ENCODE results near the gene GNG12. TPM values are rescaled to one million over a fixed set of nuclear protein-coding genes. Genes with fewer than 3 reads are reported as not detected.

Gene GNG12
- total RNA-seq, 1 donor from 2014 or later = 71.5 TPM

GRCh38 chr1:67735806-67736627 is 97.2 kb downstream of the GNG12 start:
- peaks cover 57% of the 10 kb centered on the region for H3K4me1 ChIP-seq
- peak overlapping the region; percentile 65 for H3K27ac ChIP-seq
- no peaks in the 10 kb centered on the region for H3K27me3 ChIP-seq
- intact Hi-C loops (cut with DNase I) = no loop called here
- peak in 1 of 2 donors; percentile 94 for DNase-seq (ENCODE audit: extremely low spot score in 2 of 2)
- TF ChIP-seq POLR2AphosphoS5 (IDR thresholded peaks at IDR 0.05; ENCODE audit: insufficient read depth in 1 of 2, low read depth in 1 of 2) = peak; percentile 52 to 68
- TF ChIP-seq, protein P1, sequence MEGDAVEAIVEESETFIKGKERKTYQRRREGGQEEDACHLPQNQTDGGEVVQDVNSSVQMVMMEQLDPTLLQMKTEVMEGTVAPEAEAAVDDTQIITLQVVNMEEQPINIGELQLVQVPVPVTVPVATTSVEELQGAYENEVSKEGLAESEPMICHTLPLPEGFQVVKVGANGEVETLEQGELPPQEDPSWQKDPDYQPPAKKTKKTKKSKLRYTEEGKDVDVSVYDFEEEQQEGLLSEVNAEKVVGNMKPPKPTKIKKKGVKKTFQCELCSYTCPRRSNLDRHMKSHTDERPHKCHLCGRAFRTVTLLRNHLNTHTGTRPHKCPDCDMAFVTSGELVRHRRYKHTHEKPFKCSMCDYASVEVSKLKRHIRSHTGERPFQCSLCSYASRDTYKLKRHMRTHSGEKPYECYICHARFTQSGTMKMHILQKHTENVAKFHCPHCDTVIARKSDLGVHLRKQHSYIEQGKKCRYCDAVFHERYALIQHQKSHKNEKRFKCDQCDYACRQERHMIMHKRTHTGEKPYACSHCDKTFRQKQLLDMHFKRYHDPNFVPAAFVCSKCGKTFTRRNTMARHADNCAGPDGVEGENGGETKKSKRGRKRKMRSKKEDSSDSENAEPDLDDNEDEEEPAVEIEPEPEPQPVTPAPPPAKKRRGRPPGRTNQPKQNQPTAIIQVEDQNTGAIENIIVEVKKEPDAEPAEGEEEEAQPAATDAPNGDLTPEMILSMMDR (IDR thresholded peaks at IDR 0.05) = no peak
- no peak overlapping the region for H3K4me3 ChIP-seq
- H3K9me3 ChIP-seq = no peaks in the 10 kb centered on the region
- no peaks in the 10 kb centered on the region for H3K36me3 ChIP-seq

- H3K36me3 ChIP-seq = no peaks in the 10 kb centered on the region
- no peak overlapping the region for H3K4me3 ChIP-seq
- no peak for TF ChIP-seq POLR2AphosphoS5 (IDR thresholded peaks at IDR 0.05; ENCODE audit: insufficient read depth in 1 of 2, low read depth in 1 of 2)
- TF ChIP-seq, protein P1 (IDR thresholded peaks at IDR 0.05) = no peak
- TF ChIP-seq POLR2A (IDR thresholded peaks at IDR 0.05) = no peak
- peaks cover 57% of the 10 kb centered on the region for H3K4me1 ChIP-seq
- H3K27ac ChIP-seq = peak overlapping the region; percentile 65
- DNase-seq (ENCODE audit: extremely low spot score in 2 of 2) = no peak
- no peaks in the 10 kb centered on the region for H3K27me3 ChIP-seq
- intact Hi-C loops (cut with DNase I) = no loop called here
- H3K9me3 ChIP-seq = no peaks in the 10 kb centered on the region
Measured at GRCh38 chr1:67735206-67735605, 98.1 kb downstream of the GNG12 start.

GRCh38 chr1:67734323-67734690 is 99.0 kb downstream of the GNG12 start:
- no peak overlapping the region for H3K4me3 ChIP-seq
- H3K9me3 ChIP-seq = no peaks in the 10 kb centered on the region
- peak overlapping the region; percentile 5 for H3K27ac ChIP-seq
- no peaks in the 10 kb centered on the region for H3K27me3 ChIP-seq
- intact Hi-C loops (cut with DNase I) = no loop called here
- TF ChIP-seq POLR2A (IDR thresholded peaks at IDR 0.05) (no peak), POLR2AphosphoS5 (IDR thresholded peaks at IDR 0.05; ENCODE audit: insufficient read depth in 1 of 2, low read depth in 1 of 2) (no peak)
- TF ChIP-seq, protein P1 (IDR thresholded peaks at IDR 0.05) = no peak
- H3K4me1 ChIP-seq = peaks cover 57% of the 10 kb centered on the region
- H3K36me3 ChIP-seq = no peaks in the 10 kb centered on the region
- no peak for DNase-seq (ENCODE audit: extremely low spot score in 2 of 2)

DNA sequence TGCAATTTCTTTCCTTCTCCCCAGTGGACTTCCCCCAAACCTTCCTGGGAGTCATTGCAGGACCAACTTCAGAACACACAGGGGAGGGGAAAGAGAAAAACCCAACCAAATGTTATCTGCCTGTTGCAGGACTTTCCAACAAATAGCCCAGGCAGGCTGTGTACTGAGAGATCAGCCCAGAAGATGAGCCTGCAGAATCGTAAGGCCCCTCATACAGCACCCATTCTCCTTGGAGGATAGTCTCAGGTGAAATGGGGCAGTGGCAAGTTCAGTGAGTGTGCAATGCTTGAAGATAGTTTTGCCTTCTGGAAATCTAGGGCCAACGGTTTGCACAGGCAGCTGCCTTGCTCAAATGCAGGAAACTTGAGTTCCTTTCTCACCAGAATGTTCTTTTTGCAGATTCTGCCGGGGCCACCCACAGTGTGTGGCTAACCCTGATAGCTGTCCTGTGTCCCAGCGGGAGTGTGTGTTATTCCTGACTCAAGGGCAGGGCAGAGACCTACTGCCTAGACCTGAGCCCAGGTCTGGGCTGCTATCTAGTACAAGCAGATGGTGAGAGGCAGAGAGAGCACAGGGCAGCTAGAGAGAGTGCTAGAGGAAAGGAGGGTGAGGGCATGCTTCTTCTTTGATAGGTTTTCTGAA is 99.5 kb downstream of the GNG12 start:
- Histone ChIP-seq H3K36me3 (no peaks in the 10 kb centered on the region), H3K4me3 (no peak overlapping the region), H3K27me3 (no peaks in the 10 kb centered on the region), H3K4me1 (peaks cover 55% of the 10 kb centered on the region), H3K27ac (peak overlapping the region; percentile 5), H3K9me3 (no peaks in the 10 kb centered on the region)
- TF ChIP-seq POLR2A (IDR thresholded peaks at IDR 0.05) (no peak), POLR2AphosphoS5 (IDR thresholded peaks at IDR 0.05; ENCODE audit: insufficient read depth in 1 of 2, low read depth in 1 of 2) (no peak)
- TF ChIP-seq, protein P1 (IDR thresholded peaks at IDR 0.05) = no peak
- DNase-seq (ENCODE audit: extremely low spot score in 2 of 2) = no peak
- intact Hi-C loops (cut with DNase I) = no loop called here

- intact Hi-C loops (cut with DNase I) = no loop called here
- peaks cover 52% of the 10 kb centered on the region for H3K4me1 ChIP-seq
Measured at GRCh38 chr1:67732750-67733151, 100.5 kb downstream of the GNG12 start.

More at GRCh38 chr1:67732750-67733151, 100.5 kb downstream of the GNG12 start:
- H3K4me3 ChIP-seq = no peak overlapping the region
- DNase-seq (ENCODE audit: extremely low spot score in 2 of 2) = no peak
- no peaks in the 10 kb centered on the region for H3K27me3 ChIP-seq
- no peak overlapping the region for H3K27ac ChIP-seq
- no peaks in the 10 kb centered on the region for H3K9me3 ChIP-seq
- no peaks in the 10 kb centered on the region for H3K36me3 ChIP-seq
- TF ChIP-seq, protein P1 (IDR thresholded peaks at IDR 0.05) = no peak
- TF ChIP-seq POLR2AphosphoS5 (IDR thresholded peaks at IDR 0.05; ENCODE audit: insufficient read depth in 1 of 2, low read depth in 1 of 2) = no peak
- TF ChIP-seq POLR2A (IDR thresholded peaks at IDR 0.05) = no peak
